Right hindlimb (tissue), 1 donor: ENCODE data around the gene SLC37A4.
"Not testable (repeated sequence)": the region's sequence is repeated elsewhere in the genome, so short reads cannot be mapped to it uniquely, and the experiment has no call there.

ENCODE experiments used
- DNase-seq: peaks from one replicate; pipeline ENCODE4 v3.0.0-alpha.2; 2018

Gene SLC37A4

DNA sequence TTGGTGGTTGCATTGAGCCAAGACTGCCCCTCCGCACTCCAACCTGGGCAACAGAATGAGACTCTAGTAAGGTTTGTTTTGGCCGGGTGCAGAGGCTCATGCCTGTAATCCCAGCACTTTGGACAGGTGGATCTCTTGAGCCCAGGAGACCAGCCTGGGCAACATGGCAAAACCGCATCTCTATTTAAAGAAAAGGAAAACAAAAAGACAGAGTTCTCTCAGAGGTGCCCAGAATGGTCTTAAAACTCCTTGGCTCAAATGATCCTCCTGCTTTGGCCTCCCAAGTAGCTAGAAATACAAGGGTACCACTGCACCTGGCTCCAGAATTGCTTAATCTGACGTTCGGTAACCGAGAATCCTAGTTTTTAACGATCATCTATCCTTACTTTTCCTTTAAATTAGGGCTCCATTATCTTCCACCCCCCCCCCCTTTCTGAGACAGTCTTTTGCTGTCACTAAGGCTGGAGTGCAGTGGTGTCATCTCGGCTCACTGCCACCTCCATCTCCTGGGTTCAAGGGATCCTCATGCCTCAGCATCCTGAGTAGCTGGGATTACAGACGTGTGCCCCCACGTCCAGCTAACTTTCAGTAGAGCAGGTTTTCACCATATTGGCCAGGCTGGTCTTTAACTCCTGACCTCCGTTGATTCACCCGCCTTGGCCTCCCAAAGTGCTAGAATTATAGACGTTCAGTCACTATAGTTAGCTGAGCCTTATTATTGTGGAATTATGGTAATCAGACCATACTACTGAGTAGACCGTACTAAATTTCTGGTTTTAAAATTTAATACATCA is 14.3 kb downstream of the SLC37A4 start:
- no peak for DNase-seq

GRCh38 chr11:119015054-119015611 is 15.5 kb downstream of the SLC37A4 start:
- DNase-seq = no peak

GRCh38 chr11:119014209-119014924 is 16.3 kb downstream of the SLC37A4 start:
- no peak for DNase-seq

DNA sequence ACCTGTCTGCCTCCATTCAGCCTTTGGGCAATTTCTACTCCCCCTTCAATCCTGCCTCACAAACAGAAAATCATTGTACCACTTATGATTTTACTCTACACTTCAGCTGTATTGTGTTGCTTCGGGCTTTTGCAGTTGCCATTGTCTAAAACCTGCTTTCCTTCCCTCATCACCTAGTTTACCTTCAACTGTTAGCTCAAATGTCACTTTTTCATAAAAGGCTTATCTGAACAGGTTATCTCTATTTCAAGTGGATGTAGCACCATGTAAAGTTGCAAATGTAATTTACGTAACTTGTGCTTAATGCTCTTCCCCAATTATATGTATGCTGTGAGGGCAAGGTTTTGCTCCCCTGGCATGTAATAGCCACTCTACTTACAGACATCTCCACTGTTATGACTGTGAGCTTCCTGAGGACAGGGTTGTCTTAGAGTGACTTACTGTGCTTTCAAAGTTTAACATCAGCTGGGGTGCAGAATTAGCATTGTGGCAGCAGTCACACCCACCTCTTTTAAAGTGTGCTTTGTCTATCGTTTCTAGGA is 18.0 kb downstream of the SLC37A4 start:
- DNase-seq = no peak

DNA sequence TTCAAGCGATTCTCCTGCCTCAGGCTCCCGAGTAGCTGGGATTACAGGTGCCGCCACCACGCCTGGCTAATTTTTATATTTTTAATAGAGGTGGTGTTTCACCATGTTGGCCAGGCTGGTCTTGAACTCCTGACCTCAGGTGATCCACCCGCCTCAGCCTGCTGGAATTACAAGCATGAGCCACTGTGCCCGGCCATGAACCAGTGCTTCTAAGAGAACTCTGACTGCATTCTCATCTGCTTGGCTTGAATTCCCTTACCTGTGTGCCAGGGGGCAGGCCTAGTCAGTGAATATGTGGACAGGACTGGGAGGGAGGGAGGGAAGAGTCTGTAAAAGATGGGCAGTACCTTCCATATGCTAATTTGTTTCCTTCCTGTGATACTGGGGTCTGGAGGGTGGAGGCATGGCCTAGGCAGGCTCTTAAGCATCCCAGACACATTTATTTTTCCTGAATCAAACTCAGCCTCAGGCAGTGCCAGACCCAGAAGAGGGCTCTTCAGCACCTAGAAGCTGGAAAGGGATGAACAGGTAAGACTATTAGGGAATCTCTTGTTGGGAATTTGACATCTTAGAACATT is 19.1 kb downstream of the SLC37A4 start:
- DNase-seq = no peak

DNA sequence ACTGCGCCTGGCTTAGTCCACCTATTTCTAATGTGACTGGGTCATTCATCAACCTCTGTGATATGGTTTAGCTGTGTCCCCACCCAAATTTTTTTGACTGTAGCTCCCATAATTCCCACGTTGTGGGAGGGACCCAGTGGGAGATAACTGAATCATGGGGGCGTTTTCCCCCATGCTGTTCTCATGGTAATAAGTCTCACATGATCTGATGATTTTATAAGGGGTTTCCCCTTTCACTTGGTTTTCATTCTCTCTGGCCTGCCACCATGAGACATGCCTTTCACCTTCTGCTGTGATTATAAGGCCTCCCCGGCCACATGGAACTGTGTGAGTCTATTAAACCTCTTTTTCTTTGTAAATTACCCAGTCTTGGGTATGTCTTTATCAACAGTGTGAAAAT is 24.0 kb downstream of the SLC37A4 start:
- no peak for DNase-seq

DNA sequence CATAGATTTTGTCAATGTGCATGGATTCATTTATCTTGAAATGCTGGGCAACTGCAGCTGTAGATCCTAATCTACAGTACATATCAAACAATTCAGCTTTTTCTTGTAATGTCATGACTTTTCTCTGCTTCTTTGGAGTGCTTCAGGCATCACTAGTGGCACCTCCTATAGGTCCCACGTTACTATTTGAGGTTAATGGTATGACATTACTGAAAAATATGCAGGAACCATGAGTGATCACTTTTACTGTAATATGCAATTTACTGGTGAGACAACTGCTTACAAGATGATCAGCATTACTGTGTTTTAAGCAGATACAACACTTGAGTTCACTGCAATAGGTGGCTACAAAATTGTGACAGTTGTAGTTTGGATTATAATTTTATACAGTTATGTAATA is 29.8 kb downstream of the SLC37A4 start:
- no peak for DNase-seq

DNA sequence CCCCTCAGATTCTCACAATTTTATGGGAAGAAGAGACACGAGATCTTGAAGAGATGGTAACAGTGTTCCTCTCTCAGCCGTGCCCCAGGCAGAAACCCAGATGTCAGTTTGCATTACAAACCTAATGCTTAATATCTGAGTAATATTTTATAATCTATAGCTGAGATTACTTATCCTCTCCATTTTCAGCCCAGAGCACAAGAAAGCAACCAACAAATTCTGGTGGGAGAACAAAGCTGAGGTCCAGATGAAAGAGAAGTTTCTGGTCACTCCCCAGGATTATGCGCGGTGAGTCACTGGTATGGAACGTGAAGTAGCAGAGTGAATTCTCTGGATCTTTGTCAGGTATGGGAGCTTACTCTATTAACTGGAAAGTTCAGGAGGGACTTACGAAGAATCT is 31.9 kb downstream of the SLC37A4 start:
- DNase-seq = no peak

GRCh38 chr11:118998388-118998717 is 32.3 kb downstream of the SLC37A4 start:
- no peak for DNase-seq

DNA sequence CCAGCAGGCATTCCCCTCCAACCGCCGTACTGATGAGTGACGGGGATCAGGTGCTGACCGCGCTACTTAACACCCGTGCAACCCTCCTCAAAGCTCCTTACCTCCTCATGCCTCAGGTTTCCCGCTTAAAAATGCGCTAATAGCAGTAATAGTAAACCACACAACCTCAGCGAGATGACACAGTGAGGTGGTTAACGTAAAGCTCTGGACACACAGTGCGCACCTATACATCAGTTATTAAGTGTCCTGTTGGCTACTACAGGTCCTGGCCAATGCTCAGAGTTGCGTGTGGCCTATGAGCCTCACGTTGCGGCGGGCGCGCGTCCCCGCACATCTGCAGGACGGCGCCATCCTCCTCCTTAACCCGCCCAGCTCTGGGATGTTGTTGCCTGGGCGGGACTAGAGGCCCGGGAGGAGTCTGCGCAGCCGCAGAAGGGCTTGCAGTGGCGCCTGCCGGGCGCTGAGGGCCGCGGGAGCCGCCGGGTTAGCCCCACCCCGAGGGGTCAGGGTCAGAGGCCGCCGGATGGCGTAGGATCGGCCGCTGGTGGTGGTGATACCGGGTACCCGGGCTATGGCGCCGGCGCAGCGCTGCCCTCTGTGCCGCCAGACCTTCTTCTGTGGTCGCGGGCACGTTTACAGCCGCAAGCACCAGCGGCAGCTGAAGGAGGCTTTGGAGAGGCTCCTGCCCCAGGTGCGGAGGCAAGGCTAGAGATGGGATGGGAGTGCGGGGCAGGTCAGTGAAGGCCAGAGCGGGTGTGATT is 32.9 kb downstream of the SLC37A4 start, which contains the start of gene CENATAC:
Gene CENATAC, plus strand, starts transcription at position 512 of the 761 bp plus-strand sequence. Its CDS starts 60 bp downstream, at position 572.
- DNase-seq = peak; percentile 94

DNA sequence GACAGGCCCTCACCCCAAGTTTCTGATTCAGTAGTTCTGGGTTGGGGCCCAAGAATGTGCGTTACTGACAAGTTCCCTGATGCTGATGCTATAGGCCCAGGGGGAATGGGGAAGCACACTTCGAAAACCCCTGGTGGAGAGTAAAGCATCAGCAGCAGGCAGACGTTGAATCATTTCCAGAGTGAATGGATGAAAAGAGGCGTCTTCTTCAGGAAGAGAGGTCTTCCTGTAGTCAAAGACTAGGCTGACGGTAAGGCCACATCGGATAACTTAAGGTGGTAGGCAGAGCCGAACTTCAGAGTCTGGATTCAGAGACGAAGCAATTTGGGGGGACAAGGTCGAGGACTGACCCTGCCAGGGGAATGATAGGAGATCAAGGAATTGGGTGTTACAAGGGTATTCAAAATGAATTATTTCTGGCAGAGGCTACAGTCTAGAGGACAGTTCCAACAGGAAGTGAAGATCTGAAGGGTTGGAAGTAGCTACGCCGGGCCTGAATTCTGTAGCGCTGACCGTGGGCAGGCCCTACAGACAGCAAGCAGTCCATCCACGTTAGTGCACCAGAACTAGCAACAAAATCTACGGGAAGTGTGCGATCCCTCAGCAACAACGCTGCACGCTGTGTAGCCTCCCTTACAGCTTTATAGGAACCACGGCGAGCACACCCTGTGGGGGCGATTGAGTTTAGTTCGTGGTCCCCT is 33.6 kb downstream of the SLC37A4 start:
- no peak for DNase-seq

GRCh38 chr11:118991486-118992038 is 39.1 kb downstream of the SLC37A4 start:
- DNase-seq = not testable (repeated sequence)

GRCh38 chr11:118988280-118988679 is 42.4 kb downstream of the SLC37A4 start:
- DNase-seq = no peak

DNA sequence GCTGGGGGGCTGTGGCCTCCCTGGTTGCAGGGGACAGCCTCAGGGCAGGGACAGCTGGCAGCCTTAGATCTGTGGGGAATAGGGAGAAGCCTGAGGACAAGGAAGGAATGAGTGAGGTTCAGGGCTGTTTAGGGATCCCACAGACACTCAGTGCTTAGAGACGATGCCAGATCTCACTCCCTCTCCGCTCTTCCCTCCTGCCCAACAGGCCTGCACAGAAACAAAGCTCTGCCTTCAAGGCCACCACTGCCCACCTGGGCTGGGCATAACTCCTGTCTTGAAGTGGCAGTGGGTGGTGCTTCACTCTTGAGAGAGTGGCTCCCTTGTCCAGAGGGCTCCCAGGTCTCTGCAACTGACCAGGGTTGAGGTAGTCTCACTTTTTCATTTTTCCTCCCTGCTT is 45.9 kb downstream of the SLC37A4 start:
- no peak for DNase-seq

GRCh38 chr11:118984337-118984736 is 46.3 kb downstream of the SLC37A4 start:
- DNase-seq = not testable (repeated sequence)

DNA sequence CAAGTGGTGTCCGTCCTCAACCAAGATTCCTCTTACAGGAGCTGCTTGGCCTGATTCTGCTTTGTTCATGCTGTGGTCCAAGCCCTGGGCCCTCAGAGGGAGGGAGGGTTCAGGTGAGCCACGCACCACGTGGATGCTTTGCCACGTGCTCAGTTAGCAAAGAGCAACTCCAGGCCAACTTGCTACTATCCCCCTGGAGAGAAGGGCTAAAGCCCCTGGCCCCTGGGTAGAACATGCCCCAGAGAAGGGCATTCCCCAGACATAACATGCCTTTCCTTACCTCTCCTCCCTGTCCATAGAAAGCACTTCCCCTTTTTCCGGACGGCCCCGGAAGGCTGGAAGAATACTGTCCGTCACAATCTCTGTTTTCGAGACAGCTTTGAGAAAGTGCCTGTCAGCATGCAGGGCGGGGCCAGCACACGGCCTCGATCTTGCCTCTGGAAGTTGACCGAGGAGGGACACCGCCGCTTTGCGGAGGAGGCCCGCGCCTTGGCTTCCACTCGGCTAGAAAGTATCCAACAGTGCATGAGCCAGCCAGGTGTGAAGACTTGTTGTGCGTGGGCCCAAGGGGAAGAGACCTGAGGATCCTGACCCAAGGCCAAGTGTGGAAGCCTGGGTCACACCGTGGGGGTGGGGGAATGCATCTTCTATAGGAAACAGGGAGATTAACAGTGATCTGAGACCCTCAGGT is 50.3 kb downstream of the SLC37A4 start:
- peak; percentile 51 for DNase-seq

GRCh38 chr11:118979434-118979833 is 51.2 kb downstream of the SLC37A4 start:
- DNase-seq = no peak

- no peak for DNase-seq
These were observed 54.6 kb downstream of the SLC37A4 start for GRCh38 chr11:118975771-118976709.
